ENCODE measurements around the gene HSDL1.

HSDL1 gene

GRCh38 chr16:84144859-84145639 is at the start of gene HSDL1, which contains the start of gene DNAAF1:
Gene HSDL1 (minus strand): TSS chr16:84145177. CDS start chr16:84131321, 13,856 bp downstream.
Gene DNAAF1 (plus strand): TSS chr16:84145308. CDS start chr16:84145441, 133 bp downstream.
- peak within 1 kb of the TSS; percentile 64 for H3K4me3 ChIP-seq (ENCODE audit: low read depth, low read length)
- peak; percentile 9 for TF ChIP-seq CTCF (IDR thresholded peaks at IDR 0.05; ENCODE audit: insufficient read depth, low read depth, low read length, missing control alignments)
- peak; percentile 93 for DNase-seq (ENCODE audit: low read depth)

GRCh38 chr16:84194018-84194417 is 49.0 kb upstream of the HSDL1 start:
- no peak for TF ChIP-seq CTCF (IDR thresholded peaks at IDR 0.05; ENCODE audit: insufficient read depth, low read depth, low read length, missing control alignments)
- DNase-seq (ENCODE audit: low read depth), result no peak
- no peak overlapping the region for H3K4me3 ChIP-seq (ENCODE audit: low read depth, low read length)

GRCh38 chr16:84193480-84193879 is 48.5 kb upstream of the HSDL1 start:
- no peak for TF ChIP-seq CTCF (IDR thresholded peaks at IDR 0.05; ENCODE audit: insufficient read depth, low read depth, low read length, missing control alignments)
- H3K4me3 ChIP-seq (ENCODE audit: low read depth, low read length), result no peak overlapping the region
- no peak for DNase-seq (ENCODE audit: low read depth)

GRCh38 chr16:84191466-84191865 is 46.5 kb upstream of the HSDL1 start:
- no peak for DNase-seq (ENCODE audit: low read depth)
- H3K4me3 ChIP-seq (ENCODE audit: low read depth, low read length), result no peak overlapping the region
- no peak for TF ChIP-seq CTCF (IDR thresholded peaks at IDR 0.05; ENCODE audit: insufficient read depth, low read depth, low read length, missing control alignments)

GRCh38 chr16:84190731-84191388 is 45.9 kb upstream of the HSDL1 start, which contains the start of gene ADAD2:
Gene ADAD2 (plus strand): TSS chr16:84191157. CDS start chr16:84191231, 74 bp downstream.
- no peak for DNase-seq (ENCODE audit: low read depth)
- no peak for TF ChIP-seq CTCF (IDR thresholded peaks at IDR 0.05; ENCODE audit: insufficient read depth, low read depth, low read length, missing control alignments)
- H3K4me3 ChIP-seq (ENCODE audit: low read depth, low read length), result no peak within 1 kb of the TSS

- TF ChIP-seq CTCF (IDR thresholded peaks at IDR 0.05; ENCODE audit: insufficient read depth, low read depth, low read length, missing control alignments), result peak; percentile 97
These were observed 41.9 kb upstream of the HSDL1 start, which contains the start of gene TAF1C for GRCh38 chr16:84186685-84187437. Gene TAF1C (minus strand): TSS chr16:84187057. CDS start chr16:84184988, 2,069 bp downstream.

More at GRCh38 chr16:84186685-84187437, 41.9 kb upstream of the HSDL1 start, which contains the start of gene TAF1C:
- peak; percentile 98 for DNase-seq (ENCODE audit: low read depth)
- H3K4me3 ChIP-seq (ENCODE audit: low read depth, low read length), result peak within 1 kb of the TSS; percentile 100
